Tibial artery (tissue), 4 donors: ENCODE results near the gene METTL8.
"Not testable (repeated sequence)": the region's sequence is repeated elsewhere in the genome, so short reads cannot be mapped to it uniquely, and the experiment has no call there.

ENCODE experiments used
- DNase-seq, 2 donors: peaks; one replicate each; pipeline ENCODE4 v3.0.0-alpha.2; 2019
- H3K27ac ChIP-seq, 2 donors: fragments of 200-600 bp; sonication (generic) in 1 of 2; 1 replicate in 1 of 2; 2 replicates in 1 of 2; pipeline ENCODE4 v1.5.1; 2018 to 2019; ENCODE audit warnings: mild to moderate bottlenecking in 1 of 2
- H3K27me3 ChIP-seq, 2 donors: fragments of 200-600 bp; sonication (generic) in 1 of 2; one replicate each; pipeline versions ENCODE4 v1.5.1 to v1.6.0; 2016 to 2019
- H3K36me3 ChIP-seq, 3 donors: fragments of 200-600 bp; sonication (generic) in 2 of 3; one replicate each; pipeline ENCODE4 v1.5.1; 2016 to 2019; ENCODE audit warnings: mild to moderate bottlenecking in 2 of 3
- H3K4me1 ChIP-seq, 4 donors: fragments of 200-600 bp; sonication (generic) in 2 of 4; 1 replicate in 3 of 4; 2 replicates in 1 of 4; pipeline ENCODE4 v1.5.1; 2016 to 2019
- H3K4me3 ChIP-seq, 2 donors: fragments of 200-600 bp; sonication (generic) in 1 of 2; 1 replicate in 1 of 2; 2 replicates in 1 of 2; pipeline ENCODE4 v1.5.1; 2018 to 2019; ENCODE audit warnings: mild to moderate bottlenecking in 2 of 2
- H3K9me3 ChIP-seq, 3 donors: fragments of 200-600 bp; sonication (generic) in 1 of 3; one replicate each; pipeline ENCODE4 v1.5.1; 2016 to 2019
- CTCF ChIP-seq, 2 experiments: fragments of 200-600 bp in 1 of 2; fragments of 450-650 bp in 1 of 2; IDR thresholded peaks; one replicate each; pipeline ENCODE4 v1.5.1; 2017 to 2019; ENCODE audit warnings: antibody characterized with exemption in 2 of 2, mild to moderate bottlenecking in 1 of 2, moderate library complexity in 1 of 2
- intact Hi-C: fragments of 100-400 bp; cut with DNase I; formaldehyde crosslinking; loops from one replicate; pipeline ENCODE4 v1.15.0; 2023; ENCODE audit warnings: low total_unique reads

Gene METTL8

DNA sequence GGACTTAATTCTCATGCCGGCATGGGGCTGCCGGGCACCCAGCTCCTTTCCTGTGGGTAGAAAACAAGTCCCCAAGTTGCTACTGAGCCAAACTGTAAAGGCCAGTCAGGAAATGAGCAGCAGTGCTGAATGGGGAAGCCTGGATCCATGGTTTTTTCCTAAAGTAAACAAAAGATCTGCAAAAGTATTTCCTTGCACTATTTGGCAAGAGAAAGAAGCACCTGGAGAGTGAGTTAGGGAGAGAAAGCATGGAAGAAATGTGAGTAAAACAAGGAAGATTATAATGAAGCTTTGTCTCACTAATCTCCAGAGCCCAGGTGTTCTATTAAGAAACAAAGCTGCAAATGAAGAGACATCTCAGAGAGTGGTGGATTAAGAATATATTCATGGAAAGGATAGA lies 117.6 kb downstream of the METTL8 start:
- intact Hi-C loops, result no loop called here
- Histone ChIP-seq H3K4me1 (peaks cover 0 to 13% (median 10%) of the 10 kb centered on the region in 4 donors), H3K4me3 (no peak overlapping the region), H3K36me3 (no peaks in the 10 kb centered on the region), H3K27me3 (no peaks in the 10 kb centered on the region), H3K9me3 (peaks cover 0 to 13% (median 7%) of the 10 kb centered on the region in 3 donors), H3K27ac (no peak overlapping the region)
- no peak for DNase-seq
- no peak for TF ChIP-seq CTCF (IDR thresholded peaks at IDR 0.05)

- no peak for DNase-seq
- intact Hi-C loops, result no loop called here
- H3K4me3 ChIP-seq, result no peak overlapping the region
- peaks cover 0 to 17% (median 7%) of the 10 kb centered on the region in 3 donors for H3K9me3 ChIP-seq
- TF ChIP-seq CTCF (IDR thresholded peaks at IDR 0.05), result no peak
- H3K27me3 ChIP-seq, result no peaks in the 10 kb centered on the region
- peaks cover 0 to 13% (median 10%) of the 10 kb centered on the region in 4 donors for H3K4me1 ChIP-seq
- H3K36me3 ChIP-seq, result no peaks in the 10 kb centered on the region
- H3K27ac ChIP-seq, result no peak overlapping the region
Measured at GRCh38 chr2:171315781-171316180, 118.0 kb downstream of the METTL8 start.

- DNase-seq, result not testable (repeated sequence)
Measured at GRCh38 chr2:171312182-171312581, 121.6 kb downstream of the METTL8 start.

GRCh38 chr2:171311589-171311988 lies 122.2 kb downstream of the METTL8 start:
- H3K27me3 ChIP-seq, H3K4me3 ChIP-seq, H3K4me1 ChIP-seq, H3K27ac ChIP-seq, H3K36me3 ChIP-seq, DNase-seq, intact Hi-C loops: not testable (repeated sequence)
- H3K9me3 ChIP-seq, result peaks cover 0 to 17% (median 7%) of the 10 kb centered on the region in 3 donors

More at GRCh38 chr2:171312182-171312581, 121.6 kb downstream of the METTL8 start:
- intact Hi-C loops, H3K27me3 ChIP-seq, H3K4me1 ChIP-seq, H3K4me3 ChIP-seq, H3K27ac ChIP-seq, H3K36me3 ChIP-seq: not testable (repeated sequence)
- H3K9me3 ChIP-seq, result peaks cover 0 to 17% (median 7%) of the 10 kb centered on the region in 3 donors

GRCh38 chr2:171310889-171311288 lies 122.9 kb downstream of the METTL8 start:
- Histone ChIP-seq H3K4me1 (no peaks in the 10 kb centered on the region), H3K27me3 (no peaks in the 10 kb centered on the region), H3K36me3 (no peaks in the 10 kb centered on the region), H3K9me3 (peaks cover 0 to 17% (median 7%) of the 10 kb centered on the region in 3 donors), H3K4me3 (no peak overlapping the region), H3K27ac (no peak overlapping the region)
- TF ChIP-seq CTCF (IDR thresholded peaks at IDR 0.05), result no peak
- intact Hi-C loops, result no loop called here
- no peak for DNase-seq

GRCh38 chr2:171309455-171310286 lies 124.1 kb downstream of the METTL8 start:
- intact Hi-C loops, result no loop called here

More at GRCh38 chr2:171309455-171310286, 124.1 kb downstream of the METTL8 start:
- Histone ChIP-seq H3K36me3 (no peaks in the 10 kb centered on the region), H3K27ac (no peak overlapping the region), H3K27me3 (no peaks in the 10 kb centered on the region), H3K9me3 (peaks cover 0 to 17% (median 7%) of the 10 kb centered on the region in 3 donors), H3K4me3 (no peak overlapping the region), H3K4me1 (no peaks in the 10 kb centered on the region)
- no peak for TF ChIP-seq CTCF (IDR thresholded peaks at IDR 0.05)
- no peak for DNase-seq
